ENCODE results near the gene TMEM108.
A peak's percentile ranks its signal among the peaks of the same experiment; 100 is the strongest.

TMEM108 gene

DNA sequence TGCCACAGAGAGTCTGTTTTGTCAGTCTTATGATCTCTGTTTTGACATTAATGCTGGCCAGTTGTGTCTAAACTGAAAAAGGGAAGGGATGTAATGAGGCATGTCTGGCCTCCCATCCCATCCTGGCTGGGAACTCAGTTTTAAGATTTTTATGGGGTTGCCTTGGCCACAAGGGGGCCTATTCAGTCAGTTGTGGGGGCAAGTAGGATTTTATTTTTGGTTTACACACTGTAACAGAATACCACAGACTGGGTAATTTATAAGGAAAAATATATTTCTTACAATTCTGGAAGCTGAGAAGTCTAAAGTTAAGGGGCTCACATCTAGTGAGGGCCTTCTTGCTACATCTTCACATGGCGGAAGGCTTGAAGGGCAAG is 129.8 kb downstream of the TMEM108 start:
- no peak for DNase-seq

DNA sequence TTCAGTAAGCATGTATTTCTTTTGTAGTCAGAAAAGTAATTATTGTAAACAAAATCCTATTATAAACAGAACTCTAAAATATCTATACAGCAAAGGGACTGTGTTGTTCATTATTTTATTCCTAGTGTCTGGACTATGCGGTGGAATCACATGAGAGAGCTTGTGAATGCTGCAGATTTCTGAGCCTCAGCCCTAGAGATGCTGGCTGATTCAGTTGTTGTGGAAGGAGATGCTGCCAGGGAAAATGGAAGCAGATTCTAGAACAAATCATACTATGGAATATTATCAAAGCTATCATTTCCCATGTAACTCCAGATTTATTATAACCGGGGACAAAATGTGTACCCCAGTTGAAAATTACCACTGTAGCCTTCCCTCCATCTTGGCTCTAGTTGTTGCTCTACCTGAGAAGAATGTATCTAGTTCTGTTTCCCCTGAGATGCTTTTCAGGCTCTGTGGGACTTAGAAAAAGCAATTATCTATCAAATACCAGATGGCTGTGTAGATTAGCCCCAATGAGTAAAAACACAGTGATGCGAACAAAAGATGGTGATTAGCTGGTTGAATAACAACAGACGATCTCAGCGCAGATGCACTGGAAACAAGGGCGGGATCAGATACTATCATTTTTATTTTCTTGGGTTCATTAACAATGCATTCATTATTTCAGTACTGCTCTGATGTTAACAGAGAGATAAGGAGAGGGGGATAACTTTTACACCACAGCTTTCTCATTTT is 131.3 kb downstream of the TMEM108 start:
- no peak for DNase-seq

DNA sequence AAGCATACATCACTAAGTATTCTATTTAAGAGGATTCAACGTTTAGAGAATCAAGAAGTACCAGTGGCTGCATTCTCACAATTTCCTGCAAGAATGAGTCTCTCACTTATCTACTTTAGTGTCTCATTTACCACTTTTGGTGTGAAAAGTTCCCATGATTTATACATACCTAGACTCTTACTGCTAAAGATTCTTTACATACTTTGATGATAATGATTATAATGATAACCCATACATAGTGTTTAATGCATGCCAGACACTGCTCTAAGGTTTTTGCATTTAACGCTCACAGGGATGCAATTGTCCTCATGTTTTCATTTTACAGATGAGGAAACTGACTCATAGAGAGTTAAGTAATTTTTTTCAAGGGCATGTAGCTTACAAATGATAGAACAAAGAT is 133.6 kb downstream of the TMEM108 start:
- no peak for DNase-seq

DNA sequence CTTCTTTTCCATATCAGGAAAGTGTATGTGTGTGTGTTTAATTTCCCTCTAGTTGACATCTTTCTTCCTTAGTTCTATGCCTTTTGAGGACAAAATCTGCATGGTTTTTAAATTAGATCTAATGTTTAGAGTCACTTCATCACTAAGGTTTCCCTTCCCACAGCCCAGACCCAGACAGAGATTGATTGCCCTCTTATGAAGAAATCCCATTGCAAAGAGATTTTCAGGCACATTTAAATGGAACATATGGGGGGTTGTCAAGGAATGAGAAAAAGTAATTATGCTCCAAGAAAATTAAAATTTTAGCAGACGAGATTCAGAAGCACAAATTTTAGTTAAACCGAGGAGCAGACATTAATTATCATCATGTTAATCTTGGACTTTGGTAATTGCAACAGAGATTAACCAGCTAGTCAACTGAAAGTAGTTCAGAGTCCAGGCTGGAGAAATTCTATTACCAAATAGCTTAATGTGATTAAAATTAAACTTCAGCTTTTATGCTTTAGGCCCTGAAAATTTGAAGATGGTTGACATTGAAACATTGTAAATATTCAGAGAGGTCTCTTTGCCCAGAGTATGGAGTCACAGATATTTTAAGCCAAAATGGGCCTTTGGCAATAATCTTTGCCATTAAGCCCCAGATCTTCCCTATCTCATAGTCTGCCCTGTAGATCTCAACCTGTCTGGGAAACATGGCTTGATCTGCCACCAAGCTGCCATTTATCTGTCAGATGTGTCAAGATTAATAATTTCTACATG is 143.4 kb downstream of the TMEM108 start:
- DNase-seq = no peak

GRCh38 chr3:133187870-133188379 is 149.7 kb downstream of the TMEM108 start:
- no peak for DNase-seq

DNA sequence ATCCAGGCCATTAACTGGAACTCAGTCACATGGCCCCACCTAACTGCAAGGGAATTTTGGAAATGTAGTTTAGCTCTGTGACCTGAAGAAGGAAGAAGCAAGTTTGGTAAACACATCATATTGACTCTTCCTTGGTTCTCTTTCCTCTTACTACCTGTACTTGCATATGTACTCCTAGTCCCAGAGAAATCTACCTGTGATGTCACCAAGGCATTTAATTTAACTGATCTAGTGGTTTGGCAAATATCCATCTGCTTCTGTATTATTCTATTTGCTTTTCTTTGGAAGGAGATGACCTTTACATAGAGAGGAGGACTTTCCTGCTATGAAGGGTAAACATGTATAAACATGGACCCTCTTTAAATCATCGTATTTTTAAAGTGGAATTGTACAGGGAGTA is 150.8 kb downstream of the TMEM108 start:
- no peak for DNase-seq

DNA sequence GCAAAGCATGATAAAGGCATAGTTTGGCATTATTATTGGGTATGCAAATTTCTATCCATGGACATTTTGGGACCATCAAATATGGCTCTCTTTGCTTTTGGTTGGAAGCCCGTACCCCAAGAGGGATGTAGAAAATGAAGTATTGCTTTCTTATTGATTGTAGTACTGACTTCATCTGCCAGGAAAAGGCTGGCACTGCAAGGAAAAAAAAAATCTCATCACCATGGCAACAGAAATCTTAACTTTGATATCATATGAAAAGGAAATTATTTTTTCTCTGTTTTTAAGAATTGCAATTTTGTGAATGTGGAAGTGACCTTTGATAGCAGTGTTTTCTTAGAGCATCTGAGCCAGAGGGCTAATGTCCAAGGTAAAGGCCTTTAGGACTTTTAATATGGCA is 151.7 kb downstream of the TMEM108 start:
- no peak for DNase-seq

DNA sequence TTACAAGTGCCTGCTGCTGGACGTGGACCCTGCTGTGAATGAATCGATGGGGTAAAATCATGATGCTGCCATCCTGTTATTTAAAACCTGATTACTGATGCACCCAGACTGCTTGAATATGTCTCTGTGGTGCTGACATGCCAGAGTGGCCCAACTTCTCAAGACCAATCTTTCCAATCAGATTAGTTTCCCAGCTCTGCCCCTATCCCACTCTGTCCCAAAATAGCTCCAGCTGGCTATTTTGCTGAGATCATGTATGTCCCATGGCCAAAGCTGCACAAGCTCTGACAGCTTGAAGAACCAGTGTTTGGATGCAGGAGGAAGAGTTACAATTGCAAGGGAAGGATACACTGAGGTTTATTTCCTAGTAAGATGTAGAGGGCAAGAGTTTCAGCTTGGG is 153.6 kb downstream of the TMEM108 start:
- no peak for DNase-seq

- DNase-seq = no peak
These were observed 154.3 kb downstream of the TMEM108 start for GRCh38 chr3:133192363-133192945.

- DNase-seq = no peak
These were observed 154.8 kb downstream of the TMEM108 start for GRCh38 chr3:133192967-133193366.

DNA sequence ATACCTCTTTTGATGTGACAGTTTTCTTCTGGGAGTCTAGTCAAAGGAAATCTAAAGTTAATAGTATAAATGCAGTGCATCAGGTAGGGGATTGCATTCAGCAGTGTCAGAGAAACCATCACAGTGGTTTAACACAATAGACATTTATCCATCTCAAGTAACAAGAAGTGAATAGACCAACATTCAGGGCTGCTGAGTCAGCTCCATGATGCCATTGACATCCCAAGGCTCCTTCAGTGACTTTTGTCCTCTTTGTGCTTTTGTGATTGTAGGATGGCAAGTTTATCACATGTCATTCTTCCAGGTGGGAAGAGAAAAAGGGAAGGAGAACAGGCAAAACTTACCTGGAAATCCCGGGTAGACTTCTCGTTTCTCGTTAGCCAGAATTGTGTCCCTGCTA is 158.3 kb downstream of the TMEM108 start:
- DNase-seq = no peak

DNA sequence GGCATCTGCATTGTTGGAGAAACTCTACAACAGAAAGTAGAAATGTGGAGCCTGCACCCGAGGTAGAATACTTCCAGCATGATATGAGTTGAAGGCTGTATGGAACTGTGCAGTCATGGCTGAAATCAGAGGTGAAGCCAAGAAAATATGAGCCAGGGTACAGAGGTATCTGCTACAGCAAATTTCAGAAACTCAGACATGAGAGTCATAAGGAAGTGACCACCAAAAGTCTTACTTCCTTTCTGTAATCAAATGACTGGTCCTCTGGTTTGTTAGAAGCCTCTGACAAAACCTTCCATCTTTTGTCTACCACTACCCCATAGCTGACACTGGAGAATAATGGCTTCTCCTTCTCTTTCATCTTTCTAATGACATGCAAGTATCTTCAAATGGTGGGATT is 159.4 kb downstream of the TMEM108 start:
- no peak for DNase-seq

GRCh38 chr3:133206921-133207320 is 168.7 kb downstream of the TMEM108 start:
- DNase-seq = no peak

GRCh38 chr3:133208184-133208583 is 170.0 kb downstream of the TMEM108 start:
- no peak for DNase-seq

- DNase-seq = peak; percentile 83 to 89
These were observed 171.8 kb downstream of the TMEM108 start for GRCh38 chr3:133209871-133210550.

- no peak for DNase-seq
These were observed 172.5 kb downstream of the TMEM108 start for GRCh38 chr3:133210656-133211055.

GRCh38 chr3:133211449-133211848 is 173.3 kb downstream of the TMEM108 start:
- DNase-seq = peak; percentile 97 to 98

- no peak for DNase-seq
These were observed 173.7 kb downstream of the TMEM108 start for GRCh38 chr3:133211856-133212255.

GRCh38 chr3:133213937-133214336 is 175.7 kb downstream of the TMEM108 start:
- no peak for DNase-seq

GRCh38 chr3:133227813-133228212 is 189.6 kb downstream of the TMEM108 start:
- DNase-seq = no peak

GRCh38 chr3:133230195-133230594 is 192.0 kb downstream of the TMEM108 start:
- DNase-seq = no peak

DNA sequence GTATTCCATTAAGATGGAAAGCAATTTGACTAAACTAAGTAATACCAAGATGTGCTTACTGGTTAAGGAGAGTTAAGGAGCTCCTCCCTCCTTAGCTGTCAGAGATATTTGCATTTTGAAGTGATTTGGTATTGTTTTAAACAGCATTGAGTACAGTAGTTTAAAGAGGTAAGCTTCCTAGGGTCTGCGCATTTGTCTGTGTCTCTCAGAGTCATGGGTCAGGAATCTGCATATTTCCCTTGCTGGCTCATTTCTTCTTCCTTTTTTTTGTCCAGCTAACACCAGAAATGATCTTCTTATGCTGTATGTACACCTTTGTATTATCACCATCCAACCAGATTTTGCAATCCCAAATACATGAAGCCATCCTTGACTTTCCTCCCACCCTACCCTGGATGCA is 198.7 kb downstream of the TMEM108 start:
- DNase-seq = no peak

- DNase-seq = no peak
These were observed 199.2 kb downstream of the TMEM108 start for GRCh38 chr3:133237380-133237779.
